Measurements from ENCODE around the gene GAL3ST3.

DNA sequence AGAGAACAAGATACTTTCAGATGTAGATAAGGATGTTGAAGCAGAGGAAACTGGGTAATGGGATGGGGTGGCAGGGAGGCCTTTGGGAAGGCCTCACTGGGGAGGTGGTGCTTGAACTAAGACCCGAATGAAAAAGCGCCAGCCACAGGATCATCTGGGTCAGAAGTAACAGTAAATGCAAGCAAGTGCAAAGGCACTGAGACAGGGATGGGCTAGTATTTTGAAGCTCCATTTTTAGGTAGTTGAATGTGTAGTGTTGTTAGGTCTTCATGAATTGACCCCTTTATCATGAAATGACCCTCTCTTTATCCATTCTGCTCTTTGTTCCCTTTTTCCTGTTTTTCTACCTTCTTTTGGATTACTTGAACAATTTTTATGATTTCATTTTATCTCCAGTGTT, 14.9 kb upstream of the GAL3ST3 start:
- TF ChIP-seq, protein P1, sequence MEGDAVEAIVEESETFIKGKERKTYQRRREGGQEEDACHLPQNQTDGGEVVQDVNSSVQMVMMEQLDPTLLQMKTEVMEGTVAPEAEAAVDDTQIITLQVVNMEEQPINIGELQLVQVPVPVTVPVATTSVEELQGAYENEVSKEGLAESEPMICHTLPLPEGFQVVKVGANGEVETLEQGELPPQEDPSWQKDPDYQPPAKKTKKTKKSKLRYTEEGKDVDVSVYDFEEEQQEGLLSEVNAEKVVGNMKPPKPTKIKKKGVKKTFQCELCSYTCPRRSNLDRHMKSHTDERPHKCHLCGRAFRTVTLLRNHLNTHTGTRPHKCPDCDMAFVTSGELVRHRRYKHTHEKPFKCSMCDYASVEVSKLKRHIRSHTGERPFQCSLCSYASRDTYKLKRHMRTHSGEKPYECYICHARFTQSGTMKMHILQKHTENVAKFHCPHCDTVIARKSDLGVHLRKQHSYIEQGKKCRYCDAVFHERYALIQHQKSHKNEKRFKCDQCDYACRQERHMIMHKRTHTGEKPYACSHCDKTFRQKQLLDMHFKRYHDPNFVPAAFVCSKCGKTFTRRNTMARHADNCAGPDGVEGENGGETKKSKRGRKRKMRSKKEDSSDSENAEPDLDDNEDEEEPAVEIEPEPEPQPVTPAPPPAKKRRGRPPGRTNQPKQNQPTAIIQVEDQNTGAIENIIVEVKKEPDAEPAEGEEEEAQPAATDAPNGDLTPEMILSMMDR (IDR thresholded peaks at IDR 0.05; ENCODE audit: low read depth, low read length, poor library complexity, severe bottlenecking), result no peak
- TF ChIP-seq EZH2phosphoT487 (IDR thresholded peaks at IDR 0.05; ENCODE audit: borderline replicate concordance, low read length), result no peak
